Epithelial cell of proximal tubule (primary cell): Measurements from ENCODE around the gene AKAP11. TPM values are rescaled to one million over a fixed set of nuclear protein-coding genes. Genes with fewer than 3 reads are reported as not detected.

Experiments
- DNase-seq: peaks from one replicate; pipeline ENCODE4 v3.0.0-alpha.2; 2011; ENCODE audit warnings: low read depth
- H3K4me3 ChIP-seq: 2 replicates; pipeline ENCODE4 v1.5.1; 2011; ENCODE audit warnings: low read depth, mild to moderate bottlenecking, low read length
- CTCF ChIP-seq: conservative IDR thresholded peaks from 2 replicates; pipeline ENCODE4 v1.5.1; 2012; ENCODE audit warnings: low read depth, mild to moderate bottlenecking, low read length
- total RNA-seq: library from RNA; depleted of rRNA; stranded (reverse); fragments of >200 nt; gene quantifications from 2 replicates; pipeline ENCODE4 v1.2.3, GENCODE V29; 2015

The AKAP11 gene
- total RNA-seq, 1 donor from 2014 or later = 9.3 TPM

GRCh38 chr13:42233726-42234125 is 38.2 kb upstream of the AKAP11 start:
- no peak for DNase-seq
- TF ChIP-seq CTCF = no peak
- no peak overlapping the region for H3K4me3 ChIP-seq

- no peak for DNase-seq
- TF ChIP-seq CTCF = no peak
- H3K4me3 ChIP-seq = no peak overlapping the region
These were observed 32.8 kb upstream of the AKAP11 start for GRCh38 chr13:42239161-42239560.

- H3K4me3 ChIP-seq = no peak overlapping the region
- no peak for DNase-seq
- no peak for TF ChIP-seq CTCF
These were observed 32.3 kb upstream of the AKAP11 start for GRCh38 chr13:42239644-42240043.

- no peak overlapping the region for H3K4me3 ChIP-seq
- TF ChIP-seq CTCF = no peak
- DNase-seq = no peak
These were observed 25.4 kb upstream of the AKAP11 start for GRCh38 chr13:42246541-42246940.

GRCh38 chr13:42247883-42248282 is 24.1 kb upstream of the AKAP11 start:
- no peak for TF ChIP-seq CTCF
- no peak overlapping the region for H3K4me3 ChIP-seq
- no peak for DNase-seq

GRCh38 chr13:42255886-42256285 is 16.1 kb upstream of the AKAP11 start:
- no peak for DNase-seq
- TF ChIP-seq CTCF = no peak
- H3K4me3 ChIP-seq = no peak overlapping the region

GRCh38 chr13:42258747-42259146 is 13.2 kb upstream of the AKAP11 start:
- TF ChIP-seq CTCF = no peak
- no peak for DNase-seq
- H3K4me3 ChIP-seq = no peak overlapping the region
